GM18867 (cell line): ENCODE measurements around the gene RGS4.

Experiments
- ATAC-seq: cut with Tn5 transposase; IDR thresholded peaks from one replicate; pipeline ENCODE4 v1.9.1; 2021; ENCODE audit warnings: mild to moderate bottlenecking, moderate library complexity; ENCODE audit not compliant: unreplicated experiment

RGS4 gene

DNA sequence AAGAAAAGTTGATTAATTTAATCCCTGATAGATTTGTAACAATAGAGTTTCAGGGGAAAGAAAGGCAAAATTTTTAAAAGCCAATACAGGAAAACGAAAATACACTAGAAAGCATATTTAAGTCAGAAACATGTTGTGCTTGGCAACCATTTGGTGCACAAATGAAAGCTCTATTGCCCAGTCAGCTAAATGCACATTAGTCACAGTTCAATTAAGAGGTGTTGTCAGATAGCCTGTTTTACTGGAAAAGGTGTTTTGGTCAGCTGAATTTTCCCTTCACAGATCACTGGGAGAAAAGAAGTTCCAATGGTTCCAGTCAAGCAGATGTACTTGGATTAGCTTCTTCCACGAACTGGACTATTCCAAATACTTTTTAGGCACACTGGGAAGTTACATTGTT is 25.4 kb downstream of the RGS4 start:
- no peak for ATAC-seq

DNA sequence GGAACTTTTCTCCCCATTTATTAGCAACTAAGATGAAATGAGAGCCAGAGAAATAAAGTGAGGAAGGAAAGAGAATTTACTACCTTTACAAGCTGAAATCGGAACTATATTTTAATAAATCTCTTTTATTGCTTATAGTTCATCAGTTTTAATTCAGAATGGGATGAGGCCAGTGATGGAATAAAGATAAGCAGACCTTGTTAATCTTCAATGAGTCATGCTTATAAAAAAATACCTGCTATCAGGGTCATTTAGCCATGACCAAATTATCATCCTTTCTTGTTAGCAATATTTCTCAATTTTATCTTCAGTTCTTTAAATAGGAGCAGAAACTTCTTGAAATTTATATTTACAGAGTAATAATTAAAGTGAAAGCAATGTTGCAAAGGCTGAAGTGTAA is 26.1 kb downstream of the RGS4 start:
- ATAC-seq = no peak

- no peak for ATAC-seq
These were observed 33.4 kb downstream of the RGS4 start for GRCh38 chr1:163102590-163102989.

DNA sequence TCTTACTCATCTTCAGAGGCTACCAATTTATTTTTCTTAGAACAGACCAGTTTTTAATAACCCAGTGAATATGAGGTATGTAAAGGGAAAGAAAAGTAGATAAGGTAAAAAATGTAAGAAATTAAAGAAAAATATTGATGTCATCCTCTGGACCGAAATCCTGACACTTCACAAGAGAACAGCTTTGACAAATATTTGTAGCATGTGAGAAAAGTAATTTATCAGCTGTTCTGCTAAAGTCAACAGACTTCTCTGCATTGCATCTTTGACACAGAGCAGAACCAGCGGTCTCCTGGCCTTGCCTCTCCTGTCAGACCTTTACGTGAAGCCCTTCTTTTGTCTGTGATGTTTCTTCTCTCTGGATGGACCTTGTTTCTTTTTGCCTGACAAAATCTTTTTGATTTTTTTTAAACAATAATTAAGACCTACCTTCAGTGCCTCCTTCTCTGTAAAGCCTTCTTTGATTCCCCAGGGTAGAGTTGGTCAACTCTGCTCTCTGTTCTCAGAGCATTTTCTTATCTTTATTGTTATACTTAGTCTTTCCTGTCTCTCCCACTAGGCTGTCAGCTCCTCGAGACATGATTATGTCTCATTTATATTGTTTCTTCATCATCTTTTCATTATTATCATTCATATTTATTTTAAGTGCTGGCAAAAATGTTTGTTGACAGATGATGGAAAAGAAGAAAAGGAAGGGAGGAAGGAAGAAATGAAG is 35.4 kb downstream of the RGS4 start:
- ATAC-seq = no peak

DNA sequence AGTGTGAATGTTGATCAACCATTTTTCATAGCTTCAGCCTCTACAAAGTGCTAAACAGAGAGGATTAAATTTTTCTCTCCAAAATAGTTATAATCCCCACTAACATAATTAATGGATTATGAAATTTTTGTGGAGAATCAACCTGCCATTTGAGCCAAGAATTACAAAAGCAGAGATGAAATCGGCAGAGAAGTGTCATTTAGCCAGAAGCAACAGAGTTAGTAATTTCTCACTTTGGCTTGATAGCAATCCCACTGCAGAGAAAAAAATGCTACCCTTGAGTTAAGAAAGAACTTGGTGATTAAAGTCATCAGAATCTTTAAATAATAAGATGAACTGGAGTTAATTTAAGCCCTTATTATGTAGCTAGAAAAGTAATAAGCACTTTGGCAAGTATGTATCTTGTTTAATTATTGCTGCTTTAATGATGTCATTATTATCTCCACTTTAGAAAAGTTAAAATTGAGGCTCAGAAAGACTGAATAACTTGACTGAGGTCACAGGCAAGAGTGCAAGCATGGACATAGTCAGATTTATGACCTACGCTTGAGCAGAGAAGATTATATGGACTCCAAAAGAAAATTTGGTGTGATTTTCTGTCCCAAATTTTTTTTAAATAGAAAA is 37.3 kb downstream of the RGS4 start:
- no peak for ATAC-seq

DNA sequence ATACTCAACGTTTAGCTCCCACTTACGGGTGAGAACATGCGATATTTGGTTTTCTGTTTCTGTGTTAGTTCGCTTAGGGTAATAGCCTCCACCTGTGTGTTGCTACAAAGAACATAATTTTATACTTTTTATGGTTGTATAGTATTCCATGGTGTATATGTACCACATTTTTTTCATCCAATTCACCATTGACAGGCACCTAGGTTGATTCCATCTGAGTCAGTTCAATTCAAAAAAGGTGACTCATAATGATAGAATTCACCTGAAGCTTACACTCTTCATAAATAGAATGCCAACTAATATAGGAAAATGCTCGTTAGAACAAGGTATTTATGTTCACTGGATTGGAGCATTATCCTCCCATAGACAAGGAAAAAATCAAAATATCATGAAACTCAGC is 38.5 kb downstream of the RGS4 start:
- no peak for ATAC-seq

- no peak for ATAC-seq
These were observed 46.7 kb downstream of the RGS4 start for GRCh38 chr1:163115887-163116286.

DNA sequence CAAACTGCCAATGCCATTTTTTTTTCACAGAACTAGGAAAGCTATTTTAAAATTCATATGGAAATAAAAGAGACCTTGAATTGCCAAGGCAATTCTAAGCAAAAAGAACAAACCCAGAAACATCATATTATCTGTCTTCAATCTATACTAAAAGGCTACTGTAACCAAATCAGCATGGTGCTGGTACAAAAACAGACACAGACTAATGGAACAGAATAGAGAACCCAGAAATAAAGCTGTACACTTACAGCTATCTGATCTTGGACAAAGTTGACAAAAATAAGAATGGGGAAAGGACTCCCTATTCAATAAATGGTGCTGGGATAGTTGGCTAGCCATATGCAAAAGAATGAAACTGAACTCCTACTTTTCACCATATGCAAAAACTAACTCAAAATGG is 50.5 kb downstream of the RGS4 start:
- no peak for ATAC-seq

DNA sequence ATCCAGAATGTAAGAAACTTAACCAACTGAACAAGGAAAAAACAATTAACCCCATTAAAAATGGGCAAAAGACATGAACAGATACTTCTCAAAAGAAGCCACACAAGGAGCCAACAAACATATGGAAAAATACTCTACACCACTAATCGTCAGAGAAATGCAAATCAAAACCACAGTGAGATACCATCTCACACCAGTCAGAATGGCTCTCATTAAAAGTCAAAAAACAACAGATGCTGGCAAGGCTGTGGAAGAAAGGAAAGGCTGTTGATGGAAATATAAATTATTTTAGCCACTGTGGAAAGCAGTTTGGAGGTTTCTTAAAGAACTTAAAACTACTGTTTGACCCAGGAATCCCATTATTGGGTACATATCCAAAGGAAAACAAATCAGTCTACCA is 51.2 kb downstream of the RGS4 start:
- ATAC-seq = no peak

- ATAC-seq = no peak
These were observed 55.7 kb downstream of the RGS4 start for GRCh38 chr1:163124812-163125211.
